ENCODE measurements around the gene NBPF3. TPM values are rescaled to one million over a fixed set of nuclear protein-coding genes. Genes with fewer than 3 reads are reported as not detected.

The NBPF3 gene
- total RNA-seq, 1 donor: 13.6 TPM

GRCh38 chr1:21492356-21492625 is 52.4 kb downstream of the NBPF3 start:
- no peak overlapping the region for H3K4me3 ChIP-seq (ENCODE audit: low read depth, low read length)
- no peak for TF ChIP-seq CTCF (IDR thresholded peaks at IDR 0.05; ENCODE audit: insufficient read depth, low read length)
- no peak for DNase-seq (ENCODE audit: low read depth)

GRCh38 chr1:21494196-21494595 is 54.3 kb downstream of the NBPF3 start:
- no peak for TF ChIP-seq CTCF (IDR thresholded peaks at IDR 0.05; ENCODE audit: insufficient read depth, low read length)
- H3K4me3 ChIP-seq (ENCODE audit: low read depth, low read length): no peak overlapping the region
- DNase-seq (ENCODE audit: low read depth): no peak

- TF ChIP-seq CTCF (IDR thresholded peaks at IDR 0.05; ENCODE audit: insufficient read depth, low read length): no peak
- H3K4me3 ChIP-seq (ENCODE audit: low read depth, low read length): no peak overlapping the region
- no peak for DNase-seq (ENCODE audit: low read depth)
These were observed 55.4 kb downstream of the NBPF3 start for GRCh38 chr1:21495225-21495820.

GRCh38 chr1:21496063-21496462 is 56.1 kb downstream of the NBPF3 start:
- no peak overlapping the region for H3K4me3 ChIP-seq (ENCODE audit: low read depth, low read length)
- TF ChIP-seq CTCF (IDR thresholded peaks at IDR 0.05; ENCODE audit: insufficient read depth, low read length): no peak
- no peak for DNase-seq (ENCODE audit: low read depth)

GRCh38 chr1:21496886-21497285 is 56.9 kb downstream of the NBPF3 start:
- no peak overlapping the region for H3K4me3 ChIP-seq (ENCODE audit: low read depth, low read length)
- DNase-seq (ENCODE audit: low read depth): no peak
- TF ChIP-seq CTCF (IDR thresholded peaks at IDR 0.05; ENCODE audit: insufficient read depth, low read length): no peak

GRCh38 chr1:21497466-21498061 is 57.6 kb downstream of the NBPF3 start:
- no peak for DNase-seq (ENCODE audit: low read depth)
- no peak for TF ChIP-seq CTCF (IDR thresholded peaks at IDR 0.05; ENCODE audit: insufficient read depth, low read length)
- no peak overlapping the region for H3K4me3 ChIP-seq (ENCODE audit: low read depth, low read length)
